C4-2B (cell line): ENCODE measurements around the gene SLC25A25.

ENCODE experiments used
- CTCF ChIP-seq: fragments of 450-650 bp; conservative IDR thresholded peaks from 2 replicates; pipeline ENCODE4 v1.5.1; 2017; ENCODE audit warnings: mild to moderate bottlenecking
- ZFX ChIP-seq: fragments of 450-650 bp; IDR thresholded peaks from 2 replicates; pipeline ENCODE4 v1.6.1; 2017

GRCh38 chr9:128068386-128069205 is 564 bp downstream of the SLC25A25 start:
- TF ChIP-seq CTCF (no peak), ZFX (no peak)
